SK-N-MC (cell line): ENCODE measurements around the gene LEF1.
A peak's percentile ranks its signal among the peaks of the same experiment; 100 is the strongest.

Source experiments
- DNase-seq: peaks from one replicate; pipeline ENCODE4 v3.0.0-alpha.2; 2011; ENCODE audit warnings: low read depth, low spot score
- H3K27ac ChIP-seq: fragments of 200-600 bp; sonication (generic); 2 replicates; pipeline ENCODE4 v1.5.1; 2016; ENCODE audit warnings: mixed run types
- H3K36me3 ChIP-seq: fragments of 200-600 bp; sonication (generic); 2 replicates; pipeline ENCODE4 v1.6.1; 2017; ENCODE audit warnings: antibody characterized with exemption, low read length, mixed read lengths; ENCODE audit not compliant: insufficient read depth
- H3K4me3 ChIP-seq: fragments of 200-600 bp; sonication (generic); 2 replicates; pipeline ENCODE4 v1.5.1; 2016
- H3K9ac ChIP-seq: fragments of 200-600 bp; sonication (generic); 2 replicates; pipeline ENCODE4 v1.8.0; 2017; ENCODE audit warnings: mixed run types, mixed read lengths; ENCODE audit not compliant: insufficient read length
- H3K9me3 ChIP-seq: fragments of 200-600 bp; sonication (generic); 2 replicates; pipeline ENCODE4 v1.6.1; 2017; ENCODE audit warnings: low read depth, mild to moderate bottlenecking, antibody characterized with exemption, low read length, moderate library complexity, mixed read lengths
- EZH2 ChIP-seq: fragments of 200-600 bp; sonication (generic); IDR thresholded peaks from one replicate; pipeline ENCODE4 v1.6.1; 2017; ENCODE audit warnings: antibody characterized with exemption
- FOXP2 ChIP-seq: optimal IDR thresholded peaks from 2 replicates; pipeline ENCODE3; 2011; ENCODE audit warnings: mild to moderate bottlenecking, moderate library complexity; ENCODE audit not compliant: insufficient read depth; ENCODE audit errors: extremely low read length, control extremely low read depth
- POLR2AphosphoS5 ChIP-seq: IDR thresholded peaks from 2 replicates; pipeline ENCODE4 v1.6.1; 2012; ENCODE audit warnings: mild to moderate bottlenecking, low read depth, low read length, borderline replicate concordance

Gene LEF1

GRCh38 chr4:108044951-108045686, 123.6 kb downstream of the LEF1 start:
- Histone ChIP-seq H3K9me3 (no peaks in the 10 kb centered on the region), H3K36me3 (peaks cover 9% of the 10 kb centered on the region), H3K27ac (no peak overlapping the region), H3K9ac (no peak overlapping the region), H3K4me3 (no peak overlapping the region)
- no peak for DNase-seq
- TF ChIP-seq EZH2: no peak
- TF ChIP-seq POLR2AphosphoS5: no peak
- TF ChIP-seq FOXP2: no peak

- Histone ChIP-seq H3K9me3 (no peaks in the 10 kb centered on the region), H3K36me3 (peaks cover 5% of the 10 kb centered on the region), H3K4me3 (no peak overlapping the region), H3K9ac (no peak overlapping the region), H3K27ac (no peak overlapping the region)
- no peak for DNase-seq
- TF ChIP-seq EZH2 (no peak), FOXP2 (no peak), POLR2AphosphoS5 (no peak)
These were observed 125.2 kb downstream of the LEF1 start for GRCh38 chr4:108043526-108043925.

- no peak overlapping the region for H3K9ac ChIP-seq
- DNase-seq: no peak
These were observed 125.8 kb downstream of the LEF1 start for GRCh38 chr4:108042927-108043326.

GRCh38 chr4:108037884-108038283, 130.8 kb downstream of the LEF1 start:
- Histone ChIP-seq H3K9ac (no peak overlapping the region), H3K27ac (no peak overlapping the region), H3K36me3 (peaks cover 33% of the 10 kb centered on the region), H3K9me3 (no peaks in the 10 kb centered on the region), H3K4me3 (no peak overlapping the region)
- TF ChIP-seq FOXP2 (no peak), POLR2AphosphoS5 (no peak), EZH2 (no peak)
- DNase-seq: no peak

More at GRCh38 chr4:108042927-108043326, 125.8 kb downstream of the LEF1 start:
- no peak overlapping the region for H3K27ac ChIP-seq
- H3K4me3 ChIP-seq: no peak overlapping the region
- H3K9me3 ChIP-seq: no peaks in the 10 kb centered on the region
- no peaks in the 10 kb centered on the region; the same call in none of the 2 replicates for H3K36me3 ChIP-seq
- TF ChIP-seq POLR2AphosphoS5: no peak
- TF ChIP-seq EZH2: no peak
- TF ChIP-seq FOXP2: no peak

- Histone ChIP-seq H3K9ac (no peak overlapping the region), H3K9me3 (no peaks in the 10 kb centered on the region), H3K36me3 (peaks cover 46% of the 10 kb centered on the region), H3K27ac (no peak overlapping the region), H3K4me3 (no peak overlapping the region)
- no peak for TF ChIP-seq POLR2AphosphoS5
- TF ChIP-seq EZH2: no peak
- TF ChIP-seq FOXP2: no peak
- DNase-seq: no peak
These were observed 132.5 kb downstream of the LEF1 start for GRCh38 chr4:108036213-108036612.

GRCh38 chr4:108035691-108036090, 133.0 kb downstream of the LEF1 start:
- H3K9ac ChIP-seq: no peak overlapping the region
- 0 out of 2 replicates have a peak overlapping the region, but pooled peaks have one; percentile 48 for H3K27ac ChIP-seq
- H3K4me3 ChIP-seq: no peak overlapping the region

GRCh38 chr4:108034565-108034964, 134.2 kb downstream of the LEF1 start:
- peaks cover 60% of the 10 kb centered on the region for H3K36me3 ChIP-seq
- TF ChIP-seq EZH2 (no peak), FOXP2 (no peak), POLR2AphosphoS5 (no peak)
- no peak for DNase-seq

More at GRCh38 chr4:108035691-108036090, 133.0 kb downstream of the LEF1 start:
- TF ChIP-seq POLR2AphosphoS5 (no peak), FOXP2 (no peak), EZH2 (no peak)
- Histone ChIP-seq H3K9me3 (no peaks in the 10 kb centered on the region), H3K36me3 (peaks cover 51% of the 10 kb centered on the region)
- DNase-seq: no peak

GRCh38 chr4:108033348-108033747, 135.4 kb downstream of the LEF1 start:
- Histone ChIP-seq H3K27ac (no peak overlapping the region), H3K9ac (no peak overlapping the region), H3K4me3 (no peak overlapping the region), H3K9me3 (no peaks in the 10 kb centered on the region), H3K36me3 (peaks cover 70% of the 10 kb centered on the region)
- TF ChIP-seq POLR2AphosphoS5: no peak
- no peak for TF ChIP-seq FOXP2
- TF ChIP-seq EZH2: no peak
- no peak for DNase-seq

More at GRCh38 chr4:108034565-108034964, 134.2 kb downstream of the LEF1 start:
- Histone ChIP-seq H3K9ac (no peak overlapping the region), H3K4me3 (no peak overlapping the region), H3K9me3 (no peaks in the 10 kb centered on the region), H3K27ac (peak overlapping the region; percentile 48; the same call in 1 of the 2 replicates)
